Osteocyte (in vitro differentiated cells): Measurements from ENCODE around the gene GABRA4. TPM values are rescaled to one million over a fixed set of nuclear protein-coding genes. Genes with fewer than 3 reads are reported as not detected.

Experiments used
- DNase-seq: peaks from one replicate; pipeline ENCODE4 v3.0.0; 2021; ENCODE audit warnings: mixed read lengths; ENCODE audit not compliant: unreplicated experiment; ENCODE audit errors: extremely low spot score
- H3K27ac Mint-ChIP-seq: one replicate; pipeline ENCODE4 v1.8.0; 2021; ENCODE audit warnings: mild to moderate bottlenecking, mixed read lengths; ENCODE audit not compliant: unreplicated experiment
- H3K27me3 Mint-ChIP-seq: one replicate; pipeline ENCODE4 v1.8.0; 2021; ENCODE audit warnings: mixed read lengths; ENCODE audit not compliant: unreplicated experiment
- H3K36me3 Mint-ChIP-seq: one replicate; pipeline ENCODE4 v1.8.0; 2021; ENCODE audit warnings: mixed read lengths; ENCODE audit not compliant: unreplicated experiment
- H3K4me1 Mint-ChIP-seq: one replicate; pipeline ENCODE4 v1.8.0; 2021; ENCODE audit warnings: mixed read lengths; ENCODE audit not compliant: unreplicated experiment
- H3K4me3 Mint-ChIP-seq: one replicate; pipeline ENCODE4 v1.8.0; 2021; ENCODE audit warnings: mild to moderate bottlenecking, moderate library complexity, mixed read lengths; ENCODE audit not compliant: unreplicated experiment
- H3K9me3 Mint-ChIP-seq: one replicate; pipeline ENCODE4 v1.8.0; 2021; ENCODE audit warnings: mixed read lengths; ENCODE audit not compliant: unreplicated experiment
- CTCF ChIP-seq: fragments of 200-600 bp; sonication (generic); IDR thresholded peaks from 2 replicates; pipeline ENCODE4 v1.5.0; 2021; ENCODE audit warnings: antibody characterized with exemption, mild to moderate bottlenecking, moderate library complexity
- total RNA-seq: library from RNA; stranded (reverse); gene quantifications from 2 replicates; pipeline ENCODE4 v1.2.1, GENCODE V29; 2021

The GABRA4 gene
- total RNA-seq, 1 donor from 2014 or later = not detected

DNA sequence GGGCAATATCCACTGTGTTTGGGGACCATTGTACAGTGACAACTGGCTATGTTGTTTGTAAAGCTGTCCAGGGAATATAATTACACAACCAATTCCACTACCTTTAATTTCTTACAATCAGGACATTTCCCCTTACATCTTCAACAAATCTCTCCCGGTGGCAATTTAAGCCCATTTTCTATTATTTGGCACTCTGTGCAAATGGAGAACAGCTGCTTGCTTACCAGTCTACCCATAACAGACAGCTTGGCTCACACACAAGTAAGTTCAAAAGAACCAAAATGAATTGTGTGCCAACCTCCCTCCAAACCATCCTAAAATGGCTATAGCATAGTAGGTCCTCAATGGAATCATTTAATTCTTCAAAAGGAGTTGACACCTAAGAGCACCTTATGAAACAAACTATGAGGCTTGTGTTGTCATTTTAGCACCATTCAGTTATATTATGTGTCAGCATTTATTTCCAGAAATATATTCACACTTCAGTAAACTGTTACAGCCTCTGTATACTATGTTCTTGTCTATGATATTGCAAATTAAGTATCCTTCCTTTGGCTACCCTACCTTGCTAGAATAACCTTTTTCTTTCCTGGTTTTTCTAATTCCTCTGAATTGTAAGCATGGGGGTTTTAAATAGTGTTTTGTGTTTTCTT lies 18.4 kb downstream of the GABRA4 start:
- no peaks in the 10 kb centered on the region for H3K9me3 Mint-ChIP-seq
- H3K4me3 Mint-ChIP-seq = no peak overlapping the region
- H3K36me3 Mint-ChIP-seq = no peaks in the 10 kb centered on the region
- no peak for TF ChIP-seq CTCF
- H3K27me3 Mint-ChIP-seq = peaks cover 53% of the 10 kb centered on the region
- no peak overlapping the region for H3K27ac Mint-ChIP-seq
- no peaks in the 10 kb centered on the region for H3K4me1 Mint-ChIP-seq
- DNase-seq = no peak

- no peak for DNase-seq
- H3K27me3 Mint-ChIP-seq = peaks cover 42% of the 10 kb centered on the region
- H3K4me3 Mint-ChIP-seq = no peak overlapping the region
- no peaks in the 10 kb centered on the region for H3K9me3 Mint-ChIP-seq
- H3K27ac Mint-ChIP-seq = no peak overlapping the region
- TF ChIP-seq CTCF = no peak
- no peaks in the 10 kb centered on the region for H3K36me3 Mint-ChIP-seq
- H3K4me1 Mint-ChIP-seq = no peaks in the 10 kb centered on the region
Measured at GRCh38 chr4:46968847-46969246, 24.5 kb downstream of the GABRA4 start.

- Mint-ChIP-seq H3K27ac (no peak overlapping the region), H3K4me1 (no peaks in the 10 kb centered on the region), H3K4me3 (no peak overlapping the region), H3K27me3 (peaks cover 44% of the 10 kb centered on the region), H3K36me3 (no peaks in the 10 kb centered on the region), H3K9me3 (no peaks in the 10 kb centered on the region)
- no peak for TF ChIP-seq CTCF
- DNase-seq = no peak
Measured at GRCh38 chr4:46967631-46968030, 25.8 kb downstream of the GABRA4 start.

DNA sequence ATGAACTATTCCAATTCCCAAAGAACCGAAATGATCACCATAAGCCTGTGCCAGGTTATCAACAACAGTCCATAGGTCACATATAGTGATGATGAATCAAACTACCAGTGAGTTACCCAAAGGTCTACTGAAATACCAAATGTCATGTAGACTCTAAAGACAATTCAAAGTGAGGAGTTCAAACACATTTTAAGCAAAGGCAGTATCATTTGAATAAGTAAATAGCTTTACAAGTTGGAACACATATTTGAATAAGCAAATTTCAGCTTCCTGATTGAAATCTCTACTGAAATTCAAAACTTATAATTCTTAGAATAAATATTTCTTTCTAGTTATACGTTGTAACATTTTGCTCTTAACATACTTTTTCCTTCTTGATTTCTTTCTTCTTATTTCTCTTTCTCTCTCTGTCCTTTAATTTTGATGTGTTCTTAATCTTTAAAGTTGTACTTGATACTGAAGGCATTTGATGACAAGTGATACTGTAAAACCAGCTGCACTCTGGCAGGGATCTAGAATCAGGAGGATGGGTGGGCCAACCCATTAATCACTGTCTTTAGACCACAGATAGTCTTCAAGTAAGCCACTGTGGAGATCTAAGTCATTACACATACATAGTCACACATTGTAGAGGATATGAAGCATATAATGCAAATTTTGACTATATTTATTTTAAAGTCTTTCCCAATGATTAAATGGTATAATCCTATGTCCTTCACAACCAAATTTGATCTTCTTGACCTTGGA lies 34.5 kb downstream of the GABRA4 start:
- H3K4me3 Mint-ChIP-seq = no peak overlapping the region
- no peak for DNase-seq
- no peaks in the 10 kb centered on the region for H3K4me1 Mint-ChIP-seq
- no peaks in the 10 kb centered on the region for H3K36me3 Mint-ChIP-seq
- TF ChIP-seq CTCF = no peak
- H3K27ac Mint-ChIP-seq = no peak overlapping the region
- no peaks in the 10 kb centered on the region for H3K9me3 Mint-ChIP-seq
- H3K27me3 Mint-ChIP-seq = peaks cover 44% of the 10 kb centered on the region

GRCh38 chr4:46956451-46956850 lies 36.9 kb downstream of the GABRA4 start:
- H3K9me3 Mint-ChIP-seq = no peaks in the 10 kb centered on the region
- H3K4me3 Mint-ChIP-seq = no peak overlapping the region
- no peak overlapping the region for H3K27ac Mint-ChIP-seq
- no peak for TF ChIP-seq CTCF
- peaks cover 27% of the 10 kb centered on the region for H3K27me3 Mint-ChIP-seq
- no peaks in the 10 kb centered on the region for H3K36me3 Mint-ChIP-seq
- DNase-seq = no peak
- H3K4me1 Mint-ChIP-seq = no peaks in the 10 kb centered on the region
